Transverse colon (tissue), 4 donors: ENCODE data around the gene COMMD7. TPM values are rescaled to one million over a fixed set of nuclear protein-coding genes. Genes with fewer than 3 reads are reported as not detected.
"Not testable (repeated sequence)": the region's sequence is repeated elsewhere in the genome, so short reads cannot be mapped to it uniquely, and the experiment has no call there.

ENCODE experiments used
- DNase-seq: peaks from one replicate; pipeline ENCODE4 v3.0.0-alpha.2; 2019
- H3K27ac ChIP-seq, 4 donors: fragments of 200-600 bp; sonication (generic); 2 replicates each; pipeline ENCODE4 v1.5.1; 2016 to 2018; ENCODE audit warnings: inconsistent platforms in 4 of 4
- H3K27me3 ChIP-seq: fragments of 200-600 bp; sonication (generic); 2 replicates; pipeline ENCODE4 v1.5.1; 2017; ENCODE audit warnings: inconsistent platforms
- H3K36me3 ChIP-seq, 4 donors: fragments of 200-600 bp; sonication (generic); 2 replicates each; pipeline ENCODE4 v1.5.1; 2017 to 2019; ENCODE audit warnings: inconsistent platforms in 4 of 4
- H3K4me1 ChIP-seq, 4 donors: fragments of 200-600 bp; sonication (generic); 2 replicates each; pipeline ENCODE4 v1.5.1; 2017 to 2020; ENCODE audit warnings: inconsistent platforms in 4 of 4
- H3K4me3 ChIP-seq, 4 donors: fragments of 200-600 bp; sonication (generic); 1 replicate in 1 of 4; 2 replicates in 3 of 4; pipeline versions ENCODE4 v1.5.1 to v1.6.1; 2017 to 2019; ENCODE audit warnings: inconsistent platforms in 4 of 4
- H3K9me3 ChIP-seq, 2 donors: fragments of 200-600 bp; sonication (generic); 2 replicates each; pipeline ENCODE4 v1.5.1; 2017 to 2019; ENCODE audit warnings: inconsistent platforms in 2 of 2
- CTCF ChIP-seq, 5 experiments: fragments of 200-600 bp in 3 of 5; fragments of 450-650 bp in 2 of 5; sonication (generic) in 3 of 5; IDR thresholded peaks; 1 replicate in 2 of 5; 2 replicates in 3 of 5; pipeline ENCODE4 v1.5.1; 2016 to 2017; ENCODE audit warnings: antibody characterized with exemption in 5 of 5, inconsistent platforms in 3 of 5, mild to moderate bottlenecking in 2 of 5, moderate library complexity in 1 of 5
- EP300 ChIP-seq: sonication (generic); formaldehyde crosslinking; IDR thresholded peaks from one replicate; pipeline ENCODE4 v1.6.1; 2017; ENCODE audit warnings: antibody characterized with exemption, low read depth
- POLR2A ChIP-seq: fragments of 450-650 bp; IDR thresholded peaks from one replicate; pipeline ENCODE4 v1.6.1; 2016; ENCODE audit warnings: antibody characterized with exemption, mild to moderate bottlenecking, moderate library complexity
- POLR2AphosphoS5 ChIP-seq, 3 donors: sonication (generic); formaldehyde crosslinking; IDR thresholded peaks; one replicate each; pipeline ENCODE4 v1.6.1; 2016; ENCODE audit warnings: antibody characterized with exemption in 3 of 3
- WGBS, 2 donors: methylation state at CpG; one replicate each; pipeline ENCODE4 v1.1.5; 2018; ENCODE audit warnings: low coverage in 1 of 2; 5-methylcytosine and 5-hydroxymethylcytosine counted together
- in situ Hi-C, 4 donors: fragments of 200-750 bp; cut with MboI; loops; one replicate each; pipeline versions ENCODE4 v1.15.0 to v1.15.1; 2017; ENCODE audit warnings: low sequenced_read_pairs in 3 of 4, low pct_ligation_motif_present in 1 of 4, low pct_unique_long_range_greater_than_20kb in 1 of 4
- intact Hi-C: fragments of 100-400 bp; cut with DNase I; formaldehyde crosslinking; loops from one replicate; pipeline ENCODE4 v1.15.1; 2023; ENCODE audit warnings: low total_unique reads
- total RNA-seq, 4 donors: library from RNA; depleted of rRNA; stranded (reverse); fragments of >200 nt; gene quantifications; one replicate each; pipeline ENCODE4 v1.1.0, GENCODE V29; 2016

The COMMD7 gene
- total RNA-seq, 4 donors from 2014 or later, result 14.3 to 24.8 (median 20.2) TPM

GRCh38 chr20:32718749-32719348, 24.4 kb downstream of the COMMD7 start:
- Histone ChIP-seq H3K27me3 (no peaks in the 10 kb centered on the region), H3K4me3 (no peak overlapping the region), H3K27ac (no peak overlapping the region), H3K9me3 (no peaks in the 10 kb centered on the region), H3K4me1 (no peaks in the 10 kb centered on the region), H3K36me3 (peaks cover 0 to 13% (median 0%) of the 10 kb centered on the region in 4 donors)
- TF ChIP-seq EP300, result no peak
- no peak for TF ChIP-seq CTCF (IDR thresholded peaks at IDR 0.05)
- intact Hi-C loops, result no loop called here
- no peak for DNase-seq
- in situ Hi-C loops, result no loop called here
- 63 to 100% methylated on average over 2 to 3 of the region's 3 CpGs for WGBS, 2 donors

GRCh38 chr20:32711346-32711745, 31.9 kb downstream of the COMMD7 start:
- in situ Hi-C loops, result no loop called here
- intact Hi-C loops, result no loop called here

GRCh38 chr20:32709632-32710121, 33.6 kb downstream of the COMMD7 start:
- no peak for DNase-seq
- no peak overlapping the region for H3K4me3 ChIP-seq
- H3K27ac ChIP-seq, result no peak overlapping the region
- in situ Hi-C loops, result no loop called here
- no peaks in the 10 kb centered on the region for H3K27me3 ChIP-seq
- intact Hi-C loops, result no loop called here
- H3K4me1 ChIP-seq, result no peaks in the 10 kb centered on the region
- WGBS, 2 donors, result 96 to 97% methylated on average over 4 to 5 of the region's 5 CpGs
- peaks cover 0 to 13% (median 2%) of the 10 kb centered on the region in 4 donors for H3K36me3 ChIP-seq
- H3K9me3 ChIP-seq, result no peaks in the 10 kb centered on the region
- no peak for TF ChIP-seq EP300
- TF ChIP-seq POLR2A, result no peak
- no peak for TF ChIP-seq POLR2AphosphoS5 (IDR thresholded peaks at IDR 0.05)
- TF ChIP-seq CTCF (IDR thresholded peaks at IDR 0.05), result no peak

More at GRCh38 chr20:32711346-32711745, 31.9 kb downstream of the COMMD7 start:
- Histone ChIP-seq H3K27ac (no peak overlapping the region), H3K4me1 (no peaks in the 10 kb centered on the region), H3K4me3 (no peak overlapping the region), H3K27me3 (no peaks in the 10 kb centered on the region), H3K36me3 (peaks cover 0 to 6% (median 0%) of the 10 kb centered on the region in 4 donors), H3K9me3 (no peaks in the 10 kb centered on the region)
- WGBS, 2 donors, result 92% methylated on average over 4 of the region's 4 CpGs; no CpG with 5 or more reads in 1 of the 2 donors
- DNase-seq, result no peak
- TF ChIP-seq POLR2A (no peak), POLR2AphosphoS5 (IDR thresholded peaks at IDR 0.05) (no peak), EP300 (no peak), CTCF (IDR thresholded peaks at IDR 0.05) (no peak)

GRCh38 chr20:32709029-32709631, 34.1 kb downstream of the COMMD7 start:
- H3K4me3 ChIP-seq, in situ Hi-C loops: not testable (repeated sequence)
- whole genome bisulfite sequencing, 2 donors, result 84 to 92% methylated on average over 7 to 15 of the region's 15 CpGs

More at GRCh38 chr20:32709029-32709631, 34.1 kb downstream of the COMMD7 start:
- intact Hi-C loops, DNase-seq, H3K9me3 ChIP-seq, H3K27ac ChIP-seq, H3K4me1 ChIP-seq, H3K27me3 ChIP-seq: not testable (repeated sequence)
- H3K36me3 ChIP-seq, result peaks cover 0 to 18% (median 4%) of the 10 kb centered on the region in 4 donors
